PC-3 (cell line): ENCODE results near the gene OR2AJ1. TPM values are rescaled to one million over a fixed set of nuclear protein-coding genes. Genes with fewer than 3 reads are reported as not detected.
A peak's percentile ranks its signal among the peaks of the same experiment; 100 is the strongest.

ENCODE experiments used
- ATAC-seq: fragments of 200-7000 bp; cut with Tn5 transposase; 2 replicates; pipeline ENCODE4 v1.9.1; 2020; ENCODE audit warnings: mild to moderate bottlenecking, moderate library complexity
- BruUV-seq: library from RNA; stranded (reverse); fragments of 400-500 nt; replicated peaks from 2 replicates; lab custom pipeline; 2021; lab: Mats Ljungman, UMichigan
- CTCF ChIA-PET: fragments of 300-600 bp; sonication (Branson Sonifier 250); formaldehyde crosslinking; loops from one replicate; lab custom pipeline; 2022; ENCODE audit warnings: antibody characterized with exemption; lab: Charles Lee
- POLR2A ChIA-PET: fragments of 300-600 bp; sonication (Branson Sonifier 250); formaldehyde crosslinking; loops from one replicate; lab custom pipeline; 2022; ENCODE audit warnings: antibody characterized with exemption; ENCODE audit not compliant: unreplicated experiment; lab: Charles Lee
- DNase-seq: peaks from one replicate; pipeline ENCODE4 v3.0.0-alpha.2; 2015
- H2AFZ ChIP-seq: fragments of 300-600 bp; sonication (generic); 2 replicates; pipeline ENCODE4 v1.6.0; 2016; ENCODE audit warnings: antibody characterized with exemption, low read length
- H3F3A ChIP-seq: fragments of 300-600 bp; sonication (generic); one replicate; pipeline ENCODE4 v1.6.0; 2017; ENCODE audit warnings: antibody characterized with exemption, low read length, control low read depth, mild to moderate bottlenecking; ENCODE audit not compliant: unreplicated experiment
- H3K27ac ChIP-seq: fragments of 300-600 bp; sonication (generic); 2 replicates; pipeline ENCODE4 v1.5.1; 2016; ENCODE audit warnings: mild to moderate bottlenecking, low read length
- H3K27me3 ChIP-seq: fragments of 300-600 bp; sonication (generic); 2 replicates; pipeline ENCODE4 v1.6.1; 2016; ENCODE audit warnings: low read length, mixed read lengths
- H3K36me3 ChIP-seq: fragments of 300-600 bp; sonication (generic); 2 replicates; pipeline ENCODE4 v1.6.1; 2016; ENCODE audit warnings: low read depth, mixed run types, low read length, mixed read lengths
- H3K4me1 ChIP-seq: fragments of 300-600 bp; sonication (generic); 2 replicates; pipeline ENCODE4 v1.5.1; 2016; ENCODE audit warnings: low read length; ENCODE audit not compliant: insufficient read depth
- H3K4me2 ChIP-seq: fragments of 300-600 bp; sonication (generic); 2 replicates; pipeline ENCODE4 v1.6.0; 2016; ENCODE audit warnings: low read length
- H3K4me3 ChIP-seq: fragments of 300-600 bp; sonication (generic); 2 replicates; pipeline ENCODE4 v1.5.1; 2016; ENCODE audit warnings: mild to moderate bottlenecking, low read length, mixed read lengths
- H3K79me2 ChIP-seq: fragments of 300-600 bp; sonication (generic); 2 replicates; pipeline ENCODE4 v1.6.1; 2017; ENCODE audit warnings: low read length, mixed read lengths
- H3K9ac ChIP-seq: fragments of 300-600 bp; sonication (generic); 2 replicates; pipeline ENCODE4 v1.6.0; 2016; ENCODE audit warnings: mild to moderate bottlenecking, low read length
- H3K9me2 ChIP-seq: fragments of 300-600 bp; sonication (generic); replicated peaks from 2 replicates; pipeline ENCODE4 v1.6.1; 2016; ENCODE audit warnings: mixed run types, low read length, mixed read lengths
- H3K9me3 ChIP-seq: fragments of 300-600 bp; sonication (generic); 2 replicates; pipeline ENCODE4 v1.6.1; 2016; ENCODE audit warnings: low read length, mixed read lengths
- H4K20me1 ChIP-seq: fragments of 300-600 bp; sonication (generic); 2 replicates; pipeline ENCODE4 v1.6.1; 2016; ENCODE audit warnings: low read length, mixed read lengths
- EZH2 ChIP-seq: fragments of 300-600 bp; sonication (generic); IDR thresholded peaks from one replicate; pipeline ENCODE4 v1.6.1; 2017; ENCODE audit warnings: antibody characterized with exemption, mild to moderate bottlenecking, low read length; ENCODE audit not compliant: unreplicated experiment
- EZH2phosphoT487 ChIP-seq: fragments of 300-600 bp; sonication (generic); IDR thresholded peaks from 2 replicates; pipeline ENCODE4 v1.6.1; 2018; ENCODE audit warnings: mild to moderate bottlenecking, antibody characterized with exemption, low read length, borderline replicate concordance
- intact Hi-C: fragments of 100-400 bp; cut with micrococcal nuclease; formaldehyde crosslinking; loops from 2 replicates; pipeline ENCODE4 v1.9.0; 2023
- total RNA-seq: library from RNA; depleted of rRNA; stranded (reverse); fragments of >200 nt; gene quantifications from 2 replicates; pipeline ENCODE4 v1.2.3, GENCODE V29; 2014
- TF ChIP-seq, protein P1 (sequence below): fragments of 300-600 bp; sonication (generic); conservative IDR thresholded peaks from 2 replicates; pipeline ENCODE4 v1.5.1; 2017; ENCODE audit warnings: antibody characterized with exemption, low read depth, mild to moderate bottlenecking, low read length

OR2AJ1 gene
- total RNA-seq, 1 experiment from 2014 or later: not detected

DNA sequence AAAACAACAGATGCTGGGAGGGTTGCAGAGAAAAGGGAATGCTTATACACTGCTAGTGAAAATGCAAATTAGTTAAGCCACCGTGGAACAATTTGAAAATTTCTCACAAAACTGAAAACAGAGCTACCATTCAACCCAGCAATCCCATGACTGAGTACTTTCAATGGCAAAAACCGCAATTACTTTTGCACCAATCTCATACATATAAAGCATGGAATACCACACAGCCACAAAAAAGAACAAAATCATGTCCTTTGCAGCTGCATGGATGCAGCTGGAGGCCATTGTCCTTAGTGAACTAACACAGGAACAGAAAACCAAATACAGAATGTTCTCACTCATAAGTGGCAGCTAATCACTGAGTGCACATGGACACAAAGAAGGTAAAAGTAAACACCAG, 10.9 kb upstream of the OR2AJ1 start:
- Histone ChIP-seq H4K20me1 (no peaks in the 10 kb centered on the region), H3F3A (no peaks in the 10 kb centered on the region), H3K27me3 (no peaks in the 10 kb centered on the region), H3K79me2 (no peaks in the 10 kb centered on the region), H3K4me3 (no peak overlapping the region), H3K9me2 (no peaks in the 10 kb centered on the region), H3K9me3 (no peaks in the 10 kb centered on the region), H3K36me3 (no peaks in the 10 kb centered on the region), H3K4me2 (no peak overlapping the region), H3K4me1 (peaks cover 25% of the 10 kb centered on the region), H3K9ac (no peak overlapping the region), H3K27ac (no peak overlapping the region), H2AFZ (no peak overlapping the region)
- DNase-seq (no peak), ATAC-seq (no peak)
- no TSS peak for BruUV-seq
- POLR2A ChIA-PET: no interaction called here
- TF ChIP-seq EZH2: no peak
- TF ChIP-seq EZH2phosphoT487: no peak
- TF ChIP-seq, protein P1, sequence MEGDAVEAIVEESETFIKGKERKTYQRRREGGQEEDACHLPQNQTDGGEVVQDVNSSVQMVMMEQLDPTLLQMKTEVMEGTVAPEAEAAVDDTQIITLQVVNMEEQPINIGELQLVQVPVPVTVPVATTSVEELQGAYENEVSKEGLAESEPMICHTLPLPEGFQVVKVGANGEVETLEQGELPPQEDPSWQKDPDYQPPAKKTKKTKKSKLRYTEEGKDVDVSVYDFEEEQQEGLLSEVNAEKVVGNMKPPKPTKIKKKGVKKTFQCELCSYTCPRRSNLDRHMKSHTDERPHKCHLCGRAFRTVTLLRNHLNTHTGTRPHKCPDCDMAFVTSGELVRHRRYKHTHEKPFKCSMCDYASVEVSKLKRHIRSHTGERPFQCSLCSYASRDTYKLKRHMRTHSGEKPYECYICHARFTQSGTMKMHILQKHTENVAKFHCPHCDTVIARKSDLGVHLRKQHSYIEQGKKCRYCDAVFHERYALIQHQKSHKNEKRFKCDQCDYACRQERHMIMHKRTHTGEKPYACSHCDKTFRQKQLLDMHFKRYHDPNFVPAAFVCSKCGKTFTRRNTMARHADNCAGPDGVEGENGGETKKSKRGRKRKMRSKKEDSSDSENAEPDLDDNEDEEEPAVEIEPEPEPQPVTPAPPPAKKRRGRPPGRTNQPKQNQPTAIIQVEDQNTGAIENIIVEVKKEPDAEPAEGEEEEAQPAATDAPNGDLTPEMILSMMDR: no peak
- CTCF ChIA-PET: interaction anchor here (0.6 to 1.1 kb wide), 2 partner anchors 55 to 336 kb away, joined by 3 to 5 read pairs; no protein-coding TSS in a partner anchor
- intact Hi-C loops: loop anchor here (1.0 to 10.0 kb wide), 3 partner anchors 55 to 339 kb away; no protein-coding TSS in a partner anchor

DNA sequence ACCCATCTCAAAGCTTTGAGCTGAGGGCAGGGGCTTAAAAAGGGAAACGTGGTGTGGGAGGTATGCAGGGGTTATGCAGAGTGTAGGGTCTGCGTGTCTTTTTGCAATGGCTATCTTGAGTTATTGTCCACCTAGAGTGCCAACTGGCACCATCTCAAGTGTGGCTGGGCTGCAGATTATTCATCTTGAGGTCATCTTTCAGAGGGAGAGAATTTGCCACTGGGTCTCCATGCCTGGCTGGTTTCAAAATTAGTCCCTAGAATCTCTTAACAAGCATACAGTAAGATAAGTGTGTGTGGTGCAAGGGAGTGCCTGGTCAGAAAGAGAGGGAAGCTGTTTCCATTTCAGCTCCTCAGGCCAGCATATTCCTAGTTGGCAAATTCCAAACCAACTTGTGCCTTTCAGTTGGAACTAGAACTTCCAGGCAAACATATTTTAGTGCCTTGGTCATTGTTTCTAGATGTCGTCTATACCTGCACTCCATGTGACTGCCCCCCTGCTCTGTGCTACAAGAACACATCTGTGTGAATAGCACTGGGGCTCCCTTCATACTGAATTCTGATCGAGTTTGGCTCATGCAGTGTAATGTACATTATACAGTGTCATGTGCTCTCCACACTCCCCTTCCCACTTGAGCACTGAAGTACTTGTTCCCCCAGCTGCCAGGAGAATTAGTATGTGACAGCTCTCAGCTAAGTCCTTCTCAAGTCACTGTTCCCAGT, 9.6 kb upstream of the OR2AJ1 start:
- CTCF ChIA-PET: interaction anchor here (0.9 kb wide), 1 partner anchor 8 kb away, joined by 5 read pairs; no protein-coding TSS in a partner anchor

More for the DNA sequence above, 9.6 kb upstream of the OR2AJ1 start:
- no TSS peak for BruUV-seq
- H3K4me1 ChIP-seq: peaks cover 25% of the 10 kb centered on the region
- no peak overlapping the region for H3K9ac ChIP-seq
- H3K9me2 ChIP-seq: no peaks in the 10 kb centered on the region
- no peaks in the 10 kb centered on the region for H3K9me3 ChIP-seq
- peak overlapping the region; percentile 18; the same call in 1 of the 2 replicates for H2AFZ ChIP-seq
- intact Hi-C loops: loop anchor here (1.0 to 10.0 kb wide), 4 partner anchors 56 to 340 kb away; partner anchors contain the start of gene OR14A2
- H3F3A ChIP-seq: no peaks in the 10 kb centered on the region
- ATAC-seq (peak; percentile 90), DNase-seq (peak; percentile 93)
- peak overlapping the region; percentile 45 for H3K27ac ChIP-seq
- H3K27me3 ChIP-seq: no peaks in the 10 kb centered on the region
- no peaks in the 10 kb centered on the region for H3K79me2 ChIP-seq
- no peaks in the 10 kb centered on the region for H4K20me1 ChIP-seq
- peak overlapping the region; percentile 72 for H3K4me2 ChIP-seq
- TF ChIP-seq EZH2phosphoT487 (no peak), EZH2 (no peak)
- TF ChIP-seq, protein P1: no peak
- peak overlapping the region; percentile 39 for H3K4me3 ChIP-seq
- no peaks in the 10 kb centered on the region for H3K36me3 ChIP-seq
- POLR2A ChIA-PET: no interaction called here
